Activated CD4-positive, alpha-beta memory T cell treated with anti-CD3 and anti-CD28 coated beads, Interleukin-2, amount 10 ng/mL, durations not matched to agents 7 days and 5 days (primary cell): ENCODE data around the gene OR2J2. TPM values are rescaled to one million over a fixed set of nuclear protein-coding genes. Genes with fewer than 3 reads are reported as not detected.
"Not testable (repeated sequence)": the region's sequence is repeated elsewhere in the genome, so short reads cannot be mapped to it uniquely, and the experiment has no call there.

Experiments used
- CTCF ChIA-PET: fragments of 350-600 bp; sonication (Branson Sonifier 250); formaldehyde crosslinking; loops from one replicate; lab custom pipeline; 2021; ENCODE audit warnings: antibody characterized with exemption, inconsistent platforms; lab: Charles Lee
- POLR2A ChIA-PET: fragments of 350-600 bp; sonication (Branson Sonifier 250); formaldehyde crosslinking; loops from one replicate; lab custom pipeline; 2021; ENCODE audit warnings: antibody characterized with exemption; lab: Charles Lee
- DNase-seq: peaks from one replicate; pipeline ENCODE4 v3.0.0-alpha.2; 2020
- H3K27ac Mint-ChIP-seq: one replicate; pipeline ENCODE4 v1.8.0; 2021; ENCODE audit warnings: mild to moderate bottlenecking, mixed read lengths
- H3K27me3 Mint-ChIP-seq: one replicate; pipeline ENCODE4 v1.8.0; 2021; ENCODE audit warnings: mixed read lengths
- H3K36me3 Mint-ChIP-seq: one replicate; pipeline ENCODE4 v1.8.0; 2021; ENCODE audit warnings: low read depth, mixed read lengths
- H3K4me1 Mint-ChIP-seq: one replicate; pipeline ENCODE4 v1.8.0; 2021; ENCODE audit warnings: mixed read lengths
- H3K4me3 Mint-ChIP-seq: one replicate; pipeline ENCODE4 v1.8.0; 2021; ENCODE audit warnings: mild to moderate bottlenecking, mixed read lengths
- H3K9me3 Mint-ChIP-seq: one replicate; pipeline ENCODE4 v1.8.0; 2021; ENCODE audit warnings: mixed read lengths
- total RNA-seq, 2 experiments: library from RNA; stranded (reverse); gene quantifications; one replicate each; pipeline ENCODE4 v1.2.3, GENCODE V29; 2021

OR2J2 gene
- not detected for total RNA-seq

- H3K9me3 Mint-ChIP-seq, POLR2A ChIA-PET, H3K27ac Mint-ChIP-seq, H3K4me1 Mint-ChIP-seq, DNase-seq, H3K27me3 Mint-ChIP-seq, CTCF ChIA-PET, H3K4me3 Mint-ChIP-seq, H3K36me3 Mint-ChIP-seq: not testable (repeated sequence)
Measured at GRCh38 chr6:29170607-29171006, at the start of gene OR2J2. TSS of gene OR2J2 (plus strand) at chr6:29170907. CDS start at chr6:29173636, 2,729 bp downstream.

GRCh38 chr6:29129326-29130012, 41.2 kb upstream of the OR2J2 start:
- Mint-ChIP-seq H3K4me3 (no peak overlapping the region), H3K4me1 (no peaks in the 10 kb centered on the region), H3K27me3 (peaks cover 6% of the 10 kb centered on the region), H3K9me3 (no peaks in the 10 kb centered on the region), H3K36me3 (no peaks in the 10 kb centered on the region), H3K27ac (no peak overlapping the region)
- no peak for DNase-seq
- CTCF ChIA-PET, result no interaction called here
- POLR2A ChIA-PET, result no interaction called here

- no peaks in the 10 kb centered on the region for H3K9me3 Mint-ChIP-seq
- POLR2A ChIA-PET, result no interaction called here
- no peaks in the 10 kb centered on the region for H3K4me1 Mint-ChIP-seq
- H3K27me3 Mint-ChIP-seq, result peaks cover 11% of the 10 kb centered on the region
- no peak for DNase-seq
- no peak overlapping the region for H3K4me3 Mint-ChIP-seq
- CTCF ChIA-PET, result no interaction called here
- H3K27ac Mint-ChIP-seq, result no peak overlapping the region
- no peaks in the 10 kb centered on the region for H3K36me3 Mint-ChIP-seq
Measured at GRCh38 chr6:29130644-29131043, 40.1 kb upstream of the OR2J2 start.

GRCh38 chr6:29131691-29132090, 39.0 kb upstream of the OR2J2 start:
- H3K4me1 Mint-ChIP-seq, result no peaks in the 10 kb centered on the region
- no peak overlapping the region for H3K4me3 Mint-ChIP-seq
- CTCF ChIA-PET, result no interaction called here

GRCh38 chr6:29137724-29138123, 33.0 kb upstream of the OR2J2 start:
- CTCF ChIA-PET, result no interaction called here
- H3K36me3 Mint-ChIP-seq, result no peaks in the 10 kb centered on the region
- no peak for DNase-seq
- H3K4me3 Mint-ChIP-seq, result no peak overlapping the region
- POLR2A ChIA-PET, result no interaction called here
- H3K27me3 Mint-ChIP-seq, result peaks cover 13% of the 10 kb centered on the region
- no peaks in the 10 kb centered on the region for H3K4me1 Mint-ChIP-seq
- no peak overlapping the region for H3K27ac Mint-ChIP-seq
- H3K9me3 Mint-ChIP-seq, result no peaks in the 10 kb centered on the region

More at GRCh38 chr6:29131691-29132090, 39.0 kb upstream of the OR2J2 start:
- no peak for DNase-seq
- peaks cover 11% of the 10 kb centered on the region for H3K27me3 Mint-ChIP-seq
- no peaks in the 10 kb centered on the region for H3K36me3 Mint-ChIP-seq
- no peak overlapping the region for H3K27ac Mint-ChIP-seq
- POLR2A ChIA-PET, result no interaction called here
- no peaks in the 10 kb centered on the region for H3K9me3 Mint-ChIP-seq

- Mint-ChIP-seq H3K27me3 (peaks cover 2% of the 10 kb centered on the region), H3K36me3 (no peaks in the 10 kb centered on the region), H3K4me1 (no peaks in the 10 kb centered on the region), H3K9me3 (no peaks in the 10 kb centered on the region), H3K27ac (no peak overlapping the region), H3K4me3 (no peak overlapping the region)
- CTCF ChIA-PET, result no interaction called here
- POLR2A ChIA-PET, result no interaction called here
- DNase-seq, result no peak
Measured at GRCh38 chr6:29141606-29142005, 29.1 kb upstream of the OR2J2 start.

- ChIA-PET CTCF (no interaction called here), POLR2A (no interaction called here)
- H3K9me3 Mint-ChIP-seq, result no peaks in the 10 kb centered on the region
Measured at GRCh38 chr6:29142309-29142708, 28.4 kb upstream of the OR2J2 start.

GRCh38 chr6:29146179-29146578, 24.5 kb upstream of the OR2J2 start:
- no peak overlapping the region for H3K4me3 Mint-ChIP-seq
- H3K36me3 Mint-ChIP-seq, result no peaks in the 10 kb centered on the region
- no peak overlapping the region for H3K27ac Mint-ChIP-seq
- no peaks in the 10 kb centered on the region for H3K4me1 Mint-ChIP-seq
- peaks cover 5% of the 10 kb centered on the region for H3K9me3 Mint-ChIP-seq
- ChIA-PET CTCF (no interaction called here), POLR2A (no interaction called here)
- no peak for DNase-seq
- no peaks in the 10 kb centered on the region for H3K27me3 Mint-ChIP-seq

More at GRCh38 chr6:29142309-29142708, 28.4 kb upstream of the OR2J2 start:
- no peaks in the 10 kb centered on the region for H3K36me3 Mint-ChIP-seq
- H3K27me3 Mint-ChIP-seq, result peaks cover 2% of the 10 kb centered on the region
- no peak for DNase-seq
- H3K27ac Mint-ChIP-seq, result no peak overlapping the region
- no peak overlapping the region for H3K4me3 Mint-ChIP-seq
- H3K4me1 Mint-ChIP-seq, result no peaks in the 10 kb centered on the region

GRCh38 chr6:29147074-29147473, 23.6 kb upstream of the OR2J2 start:
- Mint-ChIP-seq H3K27me3 (no peaks in the 10 kb centered on the region), H3K4me1 (no peaks in the 10 kb centered on the region), H3K9me3 (peaks cover 5% of the 10 kb centered on the region), H3K27ac (no peak overlapping the region), H3K36me3 (no peaks in the 10 kb centered on the region), H3K4me3 (no peak overlapping the region)
- DNase-seq, result no peak
- POLR2A ChIA-PET, result no interaction called here
- CTCF ChIA-PET, result no interaction called here

- H3K4me3 Mint-ChIP-seq, DNase-seq, H3K27me3 Mint-ChIP-seq, CTCF ChIA-PET, H3K36me3 Mint-ChIP-seq, POLR2A ChIA-PET, H3K27ac Mint-ChIP-seq, H3K9me3 Mint-ChIP-seq, H3K4me1 Mint-ChIP-seq: not testable (repeated sequence)
Measured at GRCh38 chr6:29149444-29149843, 21.3 kb upstream of the OR2J2 start.

- DNase-seq, result no peak
- H3K4me1 Mint-ChIP-seq, result no peaks in the 10 kb centered on the region
- H3K27me3 Mint-ChIP-seq, result peaks cover 3% of the 10 kb centered on the region
- no peak overlapping the region for H3K4me3 Mint-ChIP-seq
- H3K9me3 Mint-ChIP-seq, result peaks cover 5% of the 10 kb centered on the region
- no peaks in the 10 kb centered on the region for H3K36me3 Mint-ChIP-seq
- ChIA-PET CTCF (no interaction called here), POLR2A (no interaction called here)
- H3K27ac Mint-ChIP-seq, result no peak overlapping the region
Measured at GRCh38 chr6:29153083-29153482, 17.6 kb upstream of the OR2J2 start.

GRCh38 chr6:29155182-29155581, 15.5 kb upstream of the OR2J2 start:
- DNase-seq, H3K4me3 Mint-ChIP-seq, H3K36me3 Mint-ChIP-seq, H3K4me1 Mint-ChIP-seq, H3K27ac Mint-ChIP-seq, POLR2A ChIA-PET, H3K27me3 Mint-ChIP-seq, CTCF ChIA-PET, H3K9me3 Mint-ChIP-seq: not testable (repeated sequence)

- H3K27me3 Mint-ChIP-seq, H3K9me3 Mint-ChIP-seq, POLR2A ChIA-PET, H3K4me1 Mint-ChIP-seq, H3K4me3 Mint-ChIP-seq, H3K36me3 Mint-ChIP-seq, CTCF ChIA-PET, H3K27ac Mint-ChIP-seq, DNase-seq: not testable (repeated sequence)
Measured at GRCh38 chr6:29159922-29160321, 10.8 kb upstream of the OR2J2 start.

- CTCF ChIA-PET, H3K4me3 Mint-ChIP-seq: not testable (repeated sequence)
Measured at GRCh38 chr6:29165571-29165970, 5.1 kb upstream of the OR2J2 start.

More at GRCh38 chr6:29165571-29165970, 5.1 kb upstream of the OR2J2 start:
- DNase-seq, H3K27me3 Mint-ChIP-seq, H3K27ac Mint-ChIP-seq, POLR2A ChIA-PET, H3K36me3 Mint-ChIP-seq, H3K4me1 Mint-ChIP-seq, H3K9me3 Mint-ChIP-seq: not testable (repeated sequence)
